GM18873 (cell line): ENCODE data around the gene APOL1.

ENCODE experiments used
- ATAC-seq: cut with Tn5 transposase; IDR thresholded peaks from one replicate; pipeline ENCODE4 v1.9.1; 2021; ENCODE audit warnings: mild to moderate bottlenecking, moderate library complexity, moderate number of reproducible peaks; ENCODE audit not compliant: unreplicated experiment, low FRiP score

The APOL1 gene

DNA sequence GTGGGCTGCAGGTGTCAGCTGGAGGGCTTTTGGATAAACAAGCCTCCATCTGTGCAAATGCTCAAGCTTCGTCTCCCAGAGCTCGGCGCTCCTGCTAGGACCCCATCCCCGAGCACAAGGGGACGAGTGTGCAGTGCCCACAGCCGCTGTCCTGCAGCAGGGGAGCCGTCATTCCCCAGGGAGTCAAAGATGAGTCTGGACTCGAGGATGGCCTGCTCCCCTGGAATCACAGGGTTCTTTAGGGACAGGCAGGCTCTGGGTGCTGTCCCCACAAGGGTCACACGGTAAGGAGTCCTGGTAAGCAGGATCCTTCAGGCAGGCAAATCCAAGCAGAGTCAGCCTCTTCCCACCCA lies 50.2 kb downstream of the APOL1 start:
- ATAC-seq = no peak

- no peak for ATAC-seq
Observed at GRCh38 chr22:36303874-36304273, 50.9 kb downstream of the APOL1 start.

GRCh38 chr22:36304429-36304828 lies 51.5 kb downstream of the APOL1 start:
- ATAC-seq = no peak

DNA sequence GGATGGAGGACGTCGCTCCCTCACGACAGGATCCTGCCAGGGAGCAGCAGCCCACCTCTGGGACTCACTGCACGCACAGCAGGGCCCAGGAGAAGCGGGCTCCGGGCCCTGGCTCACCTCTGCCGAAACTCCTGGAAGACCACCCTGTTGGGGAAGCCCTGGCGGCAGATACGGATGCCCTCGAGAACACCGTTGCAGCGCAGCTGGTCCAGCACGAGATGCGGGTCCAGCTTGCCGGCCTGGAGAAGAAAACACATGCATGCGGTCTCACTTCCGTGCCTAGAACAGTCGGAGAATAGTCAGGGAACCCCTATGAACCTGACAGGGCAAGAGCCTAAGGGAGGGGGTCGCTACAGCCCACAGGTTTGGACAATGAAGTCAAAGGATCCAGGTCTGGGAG lies 52.9 kb downstream of the APOL1 start:
- ATAC-seq = no peak

DNA sequence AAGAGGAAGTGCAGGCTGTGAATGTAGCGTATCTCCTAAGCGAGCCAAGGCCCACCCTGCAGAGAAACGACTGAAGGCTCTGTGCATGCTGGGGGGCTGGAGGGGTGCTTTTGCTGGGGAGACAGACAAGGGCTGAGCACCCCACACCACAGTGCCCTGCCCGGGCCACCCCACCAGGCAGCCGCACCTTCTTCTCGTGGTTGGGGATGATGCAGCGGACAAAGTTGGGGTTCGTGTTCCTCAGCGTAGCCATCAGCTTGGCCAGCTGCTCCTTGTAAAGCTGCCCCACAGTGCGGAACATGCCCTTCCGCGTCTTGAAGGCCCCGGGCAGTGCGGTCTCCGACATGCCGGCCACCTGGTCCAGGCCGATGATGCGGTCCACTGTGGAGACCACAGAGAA lies 53.3 kb downstream of the APOL1 start:
- ATAC-seq = no peak

DNA sequence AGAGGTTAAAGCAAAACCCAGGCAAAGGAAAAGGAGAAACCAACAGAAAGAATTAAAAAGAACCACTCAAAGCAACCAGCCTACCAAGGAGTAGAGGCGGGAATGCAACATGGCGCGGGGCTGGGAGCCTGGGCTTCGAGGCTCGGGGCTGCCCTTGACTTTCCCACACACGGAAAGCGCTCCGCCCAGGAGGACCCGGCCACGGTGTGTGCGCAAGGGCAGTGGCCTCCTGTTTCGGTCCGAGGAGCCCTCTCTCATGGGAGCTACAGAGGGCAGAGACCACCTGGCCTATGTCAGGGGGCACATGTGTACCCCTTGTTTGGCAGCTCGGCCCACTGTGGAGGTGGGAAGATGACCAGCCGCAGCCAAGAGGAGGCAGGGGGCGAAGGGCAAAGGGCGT lies 55.9 kb downstream of the APOL1 start:
- no peak for ATAC-seq

GRCh38 chr22:36311386-36312085 lies 58.6 kb downstream of the APOL1 start:
- no peak for ATAC-seq

GRCh38 chr22:36315325-36315724 lies 62.4 kb downstream of the APOL1 start:
- no peak for ATAC-seq

- no peak for ATAC-seq
Observed at GRCh38 chr22:36316419-36316818, 63.5 kb downstream of the APOL1 start.
